Measurements from ENCODE around the gene AHI1. TPM values are rescaled to one million over a fixed set of nuclear protein-coding genes. Genes with fewer than 3 reads are reported as not detected.

Gene AHI1
- total and polyA plus RNA-seq, 10 of the 15 experiments (the other 5 are each of a cell fraction or from before 2014, with no cell fraction given), result 3.2 to 9.5 (median 4.6) TPM

GRCh38 chr6:135412761-135413160 is 84.8 kb downstream of the AHI1 start:
- WGBS (ENCODE audit: insufficient coverage, insufficient replicate concordance, low lambda C conversion rate, missing lambda C conversion rate), result 96% methylated on average over 1 of the region's 1 CpG
- ChIA-PET RAD21 (ENCODE audit: unreplicated experiment) (interaction anchor here (0.6 kb wide), 1 partner anchor 134 kb away, joined by 3 read pairs; no protein-coding TSS in a partner anchor), SMC1A (ENCODE audit: uncharacterized antibody, unreplicated experiment) (interaction anchor here (0.8 to 3.7 kb wide), 3 partner anchors 12 to 201 kb away, joined by 3 to 20 read pairs (median 5); no protein-coding TSS in a partner anchor), POLR2A (no interaction called here), CTCF (interaction anchor here (2.0 kb wide), 1 partner anchor 11 kb away, joined by 14 read pairs; no protein-coding TSS in a partner anchor)
- Histone ChIP-seq H2AFZ (ENCODE audit: control insufficient read depth, low read depth, low read length) (no peak overlapping the region), H3K27ac (ENCODE audit: control insufficient read depth, insufficient read depth) (no peak overlapping the region), H3K36me3 (ENCODE audit: control insufficient read depth in 2 of 2, insufficient read depth in 2 of 2, low read length in 1 of 2) (no peaks in the 10 kb centered on the region), H3K4me3 (no peak overlapping the region), H3K79me2 (ENCODE audit: control insufficient read depth, insufficient read depth, low read length) (no peaks in the 10 kb centered on the region), H3K9ac (ENCODE audit: control insufficient read depth, insufficient read depth, low read length) (no peak overlapping the region), H3K4me1 (ENCODE audit: control insufficient read depth, insufficient read depth, low read length) (no peaks in the 10 kb centered on the region), H3K27me3 (replicated peaks in 1 of 2; ENCODE audit: control insufficient read depth in 2 of 2, insufficient read depth in 2 of 2, low read length in 1 of 2) (no peaks in the 10 kb centered on the region), H3K9me3 (replicated peaks; ENCODE audit: control insufficient read depth, insufficient read depth, low read length) (no peaks in the 10 kb centered on the region), H4K20me1 (ENCODE audit: control insufficient read depth, insufficient read depth) (no peaks in the 10 kb centered on the region), H3K4me2 (ENCODE audit: control insufficient read depth, insufficient read depth) (no peak overlapping the region)
- DNase-seq (ENCODE audit: low read depth, low spot score), result no peak
- in situ Hi-C loops (cut with MboI) (loop anchor here (25.0 kb wide), 1 partner anchor 175 kb away; no protein-coding TSS in a partner anchor), intact Hi-C loops (cut with micrococcal nuclease; ENCODE audit: unreplicated experiment) (no loop called here)
- no peak for FAIRE-seq
- ATAC-seq, result no peak
- BruUV-seq (replicated peaks), result no TSS peak
- no peak for TF ChIP-seq ATF2 (IDR thresholded peaks at IDR 0.05; ENCODE audit: low read length)
- no peak for TF ChIP-seq ZBTB4 (CRISPR knock-in tag; IDR thresholded peaks at IDR 0.05)
- TF ChIP-seq BHLHE40 (IDR thresholded peaks at IDR 0.05; ENCODE audit: borderline replicate concordance in 1 of 2, low read depth in 2 of 2, low read length in 1 of 2), result no peak
- TF ChIP-seq HSF1 (IDR thresholded peaks at IDR 0.05; ENCODE audit: low read depth, low read length), result no peak
- TF ChIP-seq PRDM15 (CRISPR knock-in tag; IDR thresholded peaks at IDR 0.05), result no peak
- no peak for TF ChIP-seq CBX5 (IDR thresholded peaks at IDR 0.05; ENCODE audit: low read depth)
- no peak for TF ChIP-seq ZNF217 (IDR thresholded peaks at IDR 0.05)
- no peak for TF ChIP-seq CTCF (IDR thresholded peaks at IDR 0.05 in 2 of 3, conservative IDR thresholded peaks at IDR 0.05 in 1 of 3; ENCODE audit: control insufficient read depth in 2 of 3, extremely low read depth in 1 of 3, insufficient read depth in 1 of 3, low read depth in 3 of 3, low read length in 3 of 3)

All from GM12878 (cell line).